Stimulated activated CD8-positive, alpha-beta memory T cell treated with anti-CD3 and anti-CD28 coated beads, Interleukin-15, amount 100 ng/mL, for 24 hours (primary cell): ENCODE measurements around the gene ARHGEF5.
"Not testable (repeated sequence)": the region's sequence is repeated elsewhere in the genome, so short reads cannot be mapped to it uniquely, and the experiment has no call there.

Experiments used
- DNase-seq: peaks from one replicate; pipeline ENCODE4 v3.0.0-alpha.2; 2020; ENCODE audit warnings: low read depth

The ARHGEF5 gene

DNA sequence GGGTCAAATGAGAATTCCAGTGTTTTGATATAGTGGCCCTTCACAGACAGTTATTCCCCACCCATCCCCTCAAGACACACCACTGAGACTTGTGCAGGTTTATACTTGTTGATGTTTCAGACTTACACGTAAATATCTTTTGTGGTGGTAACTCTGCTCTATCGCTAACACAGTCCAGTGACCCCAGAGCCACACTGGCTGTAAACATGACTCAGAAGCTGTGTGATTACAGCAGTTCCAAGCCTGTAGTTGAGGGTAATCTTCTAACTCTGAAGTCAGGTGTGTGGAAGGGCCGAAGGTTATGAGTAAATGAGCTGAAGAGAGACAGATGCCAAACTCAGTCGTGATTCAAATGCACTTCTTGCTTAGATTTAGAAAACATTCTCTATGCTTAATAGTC is 28.9 kb downstream of the ARHGEF5 start:
- DNase-seq = no peak

DNA sequence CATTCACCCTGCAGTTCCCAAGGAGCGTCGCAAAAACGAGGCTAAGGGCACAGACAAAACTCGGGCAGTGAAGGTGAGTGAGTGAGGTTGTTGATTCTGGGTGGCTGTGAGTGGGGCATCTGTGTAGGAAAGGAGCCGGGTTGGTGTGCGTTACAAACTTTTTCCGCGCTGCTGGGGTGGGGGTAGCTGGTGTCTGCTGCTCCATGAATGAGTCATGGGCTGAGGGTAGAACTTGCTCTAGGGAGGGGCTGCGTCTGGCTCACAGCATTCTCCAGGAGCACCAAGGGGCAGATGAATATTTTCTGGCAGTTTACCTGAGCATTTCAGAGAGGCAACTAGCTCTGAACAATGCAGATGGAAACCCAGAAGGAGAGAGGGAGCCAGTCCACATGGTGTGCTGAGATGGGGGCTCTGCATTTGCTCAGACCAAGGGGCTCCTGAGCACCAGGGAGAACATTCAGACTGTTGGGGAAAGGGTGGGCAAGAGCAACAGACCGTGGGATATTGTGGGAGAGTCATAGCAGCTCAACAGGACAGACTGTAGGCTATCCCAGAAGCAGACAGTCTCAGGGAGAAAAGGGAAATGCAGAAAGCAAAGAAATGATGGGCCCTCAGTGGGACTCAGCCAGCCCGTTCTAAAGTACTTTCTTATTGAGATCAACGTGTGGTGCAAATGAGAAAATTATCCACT is 29.5 kb downstream of the ARHGEF5 start:
- DNase-seq = no peak

- DNase-seq = no peak
These were observed 31.5 kb downstream of the ARHGEF5 start for GRCh38 chr7:144386741-144387140.

DNA sequence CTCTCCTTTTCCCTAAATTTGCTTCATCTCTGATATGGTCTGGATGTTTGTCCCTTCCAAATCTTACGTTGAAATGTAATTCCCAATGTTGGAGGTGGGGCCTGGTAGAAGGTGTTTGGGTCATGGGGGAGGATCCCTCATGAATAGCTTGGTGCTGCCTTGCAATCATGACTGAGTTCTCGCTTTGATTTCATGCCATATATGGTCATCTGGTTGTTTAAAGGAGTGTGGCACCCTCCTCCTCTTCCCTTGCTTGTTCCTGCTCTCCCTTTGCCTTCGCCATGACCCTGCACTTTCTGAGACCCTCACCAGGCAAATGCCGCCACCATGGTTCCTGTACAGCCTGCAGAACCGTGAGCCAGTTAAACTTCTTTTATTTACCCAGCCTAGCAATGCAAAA is 33.7 kb downstream of the ARHGEF5 start:
- no peak for DNase-seq

GRCh38 chr7:144390481-144390880 is 35.3 kb downstream of the ARHGEF5 start:
- no peak for DNase-seq

GRCh38 chr7:144391014-144391413 is 35.8 kb downstream of the ARHGEF5 start:
- no peak for DNase-seq

DNA sequence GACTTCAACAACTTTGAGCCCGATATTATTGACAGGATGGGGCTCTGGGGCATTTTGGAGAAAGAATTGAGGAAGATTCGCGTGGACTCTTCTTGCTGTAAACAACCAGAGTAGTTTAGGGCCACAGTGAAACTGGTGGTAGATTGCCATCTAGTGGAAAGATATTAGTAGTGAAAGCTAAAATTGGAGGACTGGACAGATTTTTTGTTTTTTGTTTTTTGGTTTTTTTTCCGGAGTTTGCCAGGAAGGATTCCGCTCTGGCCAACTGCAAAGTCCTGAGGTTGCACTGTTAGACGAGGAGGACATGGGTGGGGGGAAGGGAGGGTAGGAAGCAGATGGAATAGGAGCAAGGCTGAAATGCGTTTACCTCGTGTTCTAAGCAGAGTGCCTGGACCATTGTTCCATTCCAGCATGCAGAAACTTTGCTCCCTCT is 36.6 kb downstream of the ARHGEF5 start:
- no peak for DNase-seq

DNA sequence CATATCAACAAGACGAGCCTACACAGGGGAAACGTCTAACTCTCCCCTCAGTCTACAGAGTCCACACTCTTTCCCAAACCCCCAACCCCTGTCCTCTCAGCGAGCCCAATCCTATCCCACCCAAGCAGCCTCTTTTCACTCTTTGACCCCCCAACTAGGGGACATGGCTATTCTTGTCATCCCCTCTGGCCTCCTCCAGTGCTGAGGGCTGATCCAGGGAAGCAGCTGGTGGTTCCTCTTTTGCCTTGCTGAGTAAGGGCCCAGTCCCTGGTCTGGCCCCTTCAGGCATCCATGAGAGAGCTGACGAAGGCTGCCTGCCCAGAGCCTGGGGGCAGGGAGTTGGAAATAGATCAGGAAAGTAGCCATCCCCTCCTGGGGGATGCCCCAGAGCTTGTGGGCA is 41.9 kb downstream of the ARHGEF5 start:
- DNase-seq = no peak

DNA sequence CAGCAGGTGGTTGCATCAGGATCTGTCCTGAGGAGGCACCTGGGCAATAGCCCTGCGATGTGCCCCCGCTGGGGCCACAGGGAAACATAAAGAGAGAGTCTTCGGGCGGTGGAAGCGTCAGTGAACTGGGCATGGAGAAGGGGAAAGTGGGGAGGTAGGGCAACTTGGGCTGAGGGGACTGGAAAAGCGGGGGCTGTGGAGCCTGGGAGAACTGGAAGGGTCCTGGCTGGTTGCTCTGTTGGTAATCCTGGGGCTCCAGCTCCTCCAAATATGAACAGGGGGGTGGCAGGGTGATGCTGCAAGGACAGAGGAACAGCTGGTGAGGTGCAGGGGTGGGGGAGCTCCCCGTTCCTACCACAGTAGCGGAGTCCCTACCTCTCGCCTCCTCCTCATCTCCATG is 43.1 kb downstream of the ARHGEF5 start:
- no peak for DNase-seq

- DNase-seq = no peak
These were observed 43.7 kb downstream of the ARHGEF5 start for GRCh38 chr7:144398911-144399310.

DNA sequence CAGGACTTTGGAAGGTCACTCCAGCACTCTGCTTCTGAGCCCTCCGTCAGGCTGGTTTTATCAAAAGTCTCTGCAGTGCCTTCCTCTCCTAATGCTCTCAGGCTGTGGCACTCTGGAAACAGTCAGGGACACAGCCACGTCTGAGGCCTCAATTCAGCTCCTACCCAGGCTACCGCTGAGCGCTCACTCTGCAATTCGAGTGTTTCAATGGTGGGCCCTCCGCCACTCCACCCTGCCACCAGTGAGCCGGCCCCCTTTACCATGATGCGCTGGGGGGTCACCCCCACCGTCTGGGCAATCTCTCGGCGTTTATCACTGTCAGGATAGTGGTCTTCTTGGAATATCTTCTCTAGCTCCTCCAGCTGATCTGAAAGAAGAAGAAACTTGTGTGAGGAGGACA is 44.7 kb downstream of the ARHGEF5 start:
- DNase-seq = no peak

GRCh38 chr7:144401490-144401889 is 46.3 kb downstream of the ARHGEF5 start:
- DNase-seq = no peak

GRCh38 chr7:144403102-144403501 is 47.9 kb downstream of the ARHGEF5 start:
- DNase-seq = no peak

DNA sequence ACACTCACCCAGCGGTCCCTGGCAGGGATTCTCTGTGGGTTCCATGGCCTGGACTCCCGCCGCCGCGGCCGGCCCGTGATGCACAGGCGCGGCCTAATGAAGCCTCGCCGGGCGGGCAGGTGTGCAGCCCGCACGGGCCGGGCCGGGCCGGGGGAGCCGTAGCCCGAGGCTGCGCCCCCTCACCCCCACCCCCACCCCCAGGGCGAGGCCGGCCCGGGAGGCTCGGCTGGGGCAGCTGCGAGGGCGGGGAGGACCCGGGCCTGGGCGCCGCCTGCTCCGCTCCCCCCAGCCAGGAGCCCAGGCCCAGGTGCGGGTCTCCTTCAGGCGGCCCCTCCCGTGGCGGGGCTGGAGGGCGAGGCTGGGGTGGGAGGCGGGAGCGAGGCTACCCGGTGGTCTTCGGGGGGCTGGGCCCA is 48.5 kb downstream of the ARHGEF5 start, which contains the start of gene NOBOX:
TSS of gene NOBOX (minus strand) at position 45 of the 413 bp plus-strand sequence.
- no peak for DNase-seq

DNA sequence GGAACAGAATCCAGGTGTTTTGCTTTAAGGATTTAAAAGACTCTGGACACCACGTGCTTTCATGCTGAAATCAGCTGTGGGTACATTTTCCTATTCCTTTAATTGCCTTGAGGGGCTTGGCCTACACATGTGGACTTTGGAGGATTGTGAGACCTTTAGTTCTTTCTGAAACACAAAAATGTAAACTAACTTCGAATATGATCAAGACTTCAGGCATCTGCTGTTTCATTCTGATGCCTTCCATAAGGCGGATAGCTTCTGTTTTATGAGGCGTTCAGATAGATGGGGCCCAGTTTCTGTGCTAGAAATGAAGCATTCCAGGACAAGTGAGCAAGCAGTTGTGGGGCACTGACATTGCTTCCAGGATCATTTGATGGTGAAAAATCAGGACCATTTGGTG is 49.7 kb downstream of the ARHGEF5 start:
- no peak for DNase-seq

DNA sequence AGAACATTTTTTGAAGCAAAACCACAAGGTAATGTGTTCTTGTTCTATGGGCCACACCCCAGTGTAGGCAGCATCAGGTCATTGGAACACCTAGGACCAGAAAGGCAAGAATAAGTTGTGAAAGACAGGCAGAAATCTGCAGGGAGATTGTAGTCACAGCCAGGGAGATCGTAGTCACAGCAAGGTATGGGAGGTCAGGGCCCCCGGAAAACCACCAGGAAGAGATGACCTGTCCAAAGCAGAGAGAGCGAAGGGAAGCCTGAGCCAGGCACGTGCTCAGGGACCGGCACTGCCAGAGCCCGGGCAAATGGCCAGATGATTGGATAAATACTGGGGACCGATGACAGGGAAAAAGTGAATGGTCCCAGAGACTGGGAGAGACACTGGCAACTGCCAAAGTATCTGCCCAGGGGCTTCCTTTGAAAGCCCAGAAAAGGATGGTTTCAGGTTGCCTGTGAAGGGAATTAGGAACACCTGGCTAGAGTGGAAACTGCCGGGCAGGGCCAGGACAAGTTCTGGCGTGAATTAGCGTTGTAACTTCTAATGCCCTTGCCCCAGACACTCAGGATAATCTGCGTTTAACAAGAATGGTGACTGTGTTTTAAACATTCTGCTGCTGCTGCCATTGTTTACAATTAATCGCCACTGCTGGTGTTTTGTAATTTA is 52.2 kb downstream of the ARHGEF5 start:
- DNase-seq = no peak

DNA sequence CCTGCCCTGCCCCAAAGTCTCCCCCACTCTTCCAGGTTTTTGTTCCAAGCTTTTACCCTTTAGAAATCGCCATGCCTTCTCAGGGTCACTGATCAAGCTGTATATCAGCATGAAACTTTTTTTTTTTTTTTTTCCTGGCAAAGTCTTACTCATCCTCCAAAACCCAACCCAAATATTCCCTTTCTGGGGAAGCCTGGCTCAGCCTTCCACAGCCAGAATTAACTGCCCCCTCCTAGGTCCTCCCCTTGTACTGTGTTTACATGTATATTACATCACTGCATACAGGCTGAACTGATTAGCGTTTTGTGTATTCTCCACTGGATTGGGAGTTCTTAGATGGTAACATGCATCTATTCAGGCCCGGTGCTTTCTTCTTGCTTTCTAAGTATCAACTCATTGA is 52.9 kb downstream of the ARHGEF5 start:
- DNase-seq = no peak

DNA sequence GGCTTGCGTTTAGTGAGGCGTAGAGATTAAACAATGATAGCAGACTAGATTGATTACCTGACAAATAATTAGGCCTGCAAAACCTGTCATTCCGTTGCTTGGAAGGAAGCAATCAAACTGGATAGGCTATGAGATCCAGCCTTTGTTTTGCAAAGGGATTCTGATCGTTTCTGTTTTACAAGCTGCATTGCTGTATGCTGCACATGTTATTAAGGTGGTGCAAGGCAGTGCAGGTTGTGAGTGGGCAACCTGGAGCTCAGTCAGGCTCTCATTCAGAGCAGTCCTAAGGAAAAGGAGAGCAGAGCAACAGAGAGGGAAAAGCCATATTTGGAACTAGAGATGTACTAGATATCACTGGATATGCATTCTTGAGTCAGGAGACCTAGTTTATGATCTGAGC is 55.2 kb downstream of the ARHGEF5 start:
- no peak for DNase-seq

GRCh38 chr7:144414815-144415214 is 59.6 kb downstream of the ARHGEF5 start:
- DNase-seq = no peak

- DNase-seq = no peak
These were observed 60.7 kb downstream of the ARHGEF5 start for GRCh38 chr7:144415858-144416257.

GRCh38 chr7:144416341-144416740 is 61.1 kb downstream of the ARHGEF5 start:
- no peak for DNase-seq

GRCh38 chr7:144418931-144419330 is 63.7 kb downstream of the ARHGEF5 start:
- not testable (repeated sequence) for DNase-seq

DNA sequence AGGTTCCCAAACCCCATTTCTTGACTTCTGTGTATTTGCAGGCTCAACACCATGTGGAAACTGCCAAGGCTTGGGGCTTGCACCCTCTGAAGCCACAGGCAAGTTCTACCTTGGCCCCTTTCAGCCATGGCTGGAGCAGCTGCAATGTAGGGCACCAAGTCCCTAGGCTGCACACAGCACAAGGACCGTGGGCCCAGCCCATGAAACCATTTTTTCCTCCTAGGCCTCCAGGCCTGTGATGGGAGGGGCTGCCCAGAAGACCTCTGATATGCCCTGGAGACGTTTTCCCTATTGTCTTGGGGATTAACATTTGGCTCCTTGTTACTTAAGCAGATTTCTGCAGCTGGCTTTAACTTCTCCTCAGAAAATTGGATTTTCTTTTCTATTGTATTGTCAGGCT is 72.3 kb downstream of the ARHGEF5 start:
- DNase-seq = not testable (repeated sequence)

DNA sequence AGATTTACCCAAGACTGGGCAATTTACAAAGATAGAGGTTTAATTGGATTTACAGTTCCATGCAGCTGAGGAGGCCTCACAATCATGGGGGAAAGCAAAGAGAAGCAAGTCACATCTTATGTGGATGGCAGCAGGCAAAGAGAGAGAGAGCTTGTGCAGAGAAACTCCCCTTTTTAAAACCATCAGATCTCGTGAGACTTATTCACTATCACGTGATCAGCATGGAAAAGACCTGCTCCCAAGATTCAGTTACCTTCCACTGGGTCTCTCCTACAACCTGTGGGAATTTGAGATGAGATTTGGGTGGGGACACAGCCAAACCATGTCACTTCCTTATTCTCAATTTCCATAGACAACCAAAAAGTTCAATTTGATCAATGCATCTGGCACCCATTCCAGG is 73.2 kb downstream of the ARHGEF5 start:
- no peak for DNase-seq
